Breast epithelium (tissue), 4 donors: ENCODE results near the gene MITF. TPM values are rescaled to one million over a fixed set of nuclear protein-coding genes. Genes with fewer than 3 reads are reported as not detected.

ENCODE experiments used
- DNase-seq, 2 donors: peaks; one replicate each; pipeline ENCODE4 v3.0.0-alpha.2; 2019; ENCODE audit warnings: low spot score in 2 of 2
- H3K27ac ChIP-seq, 2 donors: fragments of 200-600 bp; sonication (generic) in 1 of 2; one replicate each; pipeline ENCODE4 v1.5.1; 2016 to 2019; ENCODE audit warnings: mild to moderate bottlenecking in 1 of 2
- H3K27me3 ChIP-seq, 2 donors: fragments of 200-600 bp; sonication (generic) in 1 of 2; one replicate each; pipeline versions ENCODE4 v1.5.1 to v1.6.0; 2017 to 2019; ENCODE audit warnings: control low read depth in 1 of 2, mild to moderate bottlenecking in 1 of 2
- H3K36me3 ChIP-seq: fragments of 200-600 bp; one replicate; pipeline ENCODE4 v1.5.1; 2019
- H3K4me1 ChIP-seq, 2 donors: fragments of 200-600 bp; sonication (generic); one replicate each; pipeline ENCODE4 v1.5.1; 2016 to 2019; ENCODE audit warnings: control low read depth in 1 of 2
- H3K4me3 ChIP-seq, 3 donors: fragments of 200-600 bp; sonication (generic); 1 replicate in 2 of 3; 2 replicates in 1 of 3; pipeline ENCODE4 v1.5.1; 2016 to 2019; ENCODE audit warnings: mild to moderate bottlenecking in 3 of 3, moderate library complexity in 2 of 3
- H3K9me3 ChIP-seq, 2 donors: fragments of 200-600 bp; sonication (generic) in 1 of 2; one replicate each; pipeline ENCODE4 v1.5.1; 2016 to 2019; ENCODE audit warnings: control low read depth in 1 of 2
- CTCF ChIP-seq, 3 donors: fragments of 450-650 bp; IDR thresholded peaks; one replicate each; pipeline ENCODE4 v1.5.1; 2016 to 2017; ENCODE audit warnings: antibody characterized with exemption in 3 of 3, mild to moderate bottlenecking in 3 of 3, moderate library complexity in 3 of 3
- POLR2A ChIP-seq: fragments of 450-650 bp; IDR thresholded peaks from one replicate; pipeline ENCODE4 v1.6.1; 2016; ENCODE audit warnings: antibody characterized with exemption, mild to moderate bottlenecking, moderate library complexity
- POLR2AphosphoS5 ChIP-seq, 3 donors: sonication (generic); formaldehyde crosslinking; IDR thresholded peaks; one replicate each; pipeline ENCODE4 v1.6.1; 2017; ENCODE audit warnings: antibody characterized with exemption in 3 of 3
- intact Hi-C: fragments of 100-400 bp; cut with DNase I; formaldehyde crosslinking; loops from one replicate; pipeline ENCODE4 v1.15.1; 2023; ENCODE audit warnings: low total_unique reads
- total RNA-seq, 3 donors: library from RNA; depleted of rRNA; stranded (reverse); fragments of >200 nt; gene quantifications; one replicate each; pipeline ENCODE4 v1.1.0, GENCODE V29; 2016

Gene MITF
- total RNA-seq, 3 donors from 2014 or later = 23.3 to 45.8 (median 25.6) TPM

GRCh38 chr3:69878254-69878653 is 139.0 kb downstream of the MITF start:
- TF ChIP-seq POLR2AphosphoS5 (IDR thresholded peaks at IDR 0.05) (no peak), POLR2A (no peak), CTCF (IDR thresholded peaks at IDR 0.05) (no peak)
- intact Hi-C loops = no loop called here
- Histone ChIP-seq H3K27me3 (no peaks in the 10 kb centered on the region), H3K9me3 (no peaks in the 10 kb centered on the region), H3K4me1 (no peaks in the 10 kb centered on the region), H3K27ac (no peak overlapping the region), H3K36me3 (no peaks in the 10 kb centered on the region), H3K4me3 (no peak overlapping the region)
- DNase-seq = no peak

- Histone ChIP-seq H3K27ac (no peak overlapping the region), H3K9me3 (no peaks in the 10 kb centered on the region), H3K4me3 (no peak overlapping the region), H3K27me3 (no peaks in the 10 kb centered on the region), H3K4me1 (no peaks in the 10 kb centered on the region), H3K36me3 (no peaks in the 10 kb centered on the region)
- DNase-seq = no peak
- TF ChIP-seq POLR2A (no peak), POLR2AphosphoS5 (IDR thresholded peaks at IDR 0.05) (no peak), CTCF (IDR thresholded peaks at IDR 0.05) (no peak)
- intact Hi-C loops = no loop called here
These were observed 139.8 kb downstream of the MITF start for GRCh38 chr3:69879051-69879450.

GRCh38 chr3:69880069-69880640 is 140.9 kb downstream of the MITF start:
- no peak for DNase-seq
- no peak overlapping the region for H3K27ac ChIP-seq
- TF ChIP-seq CTCF (IDR thresholded peaks at IDR 0.05) (no peak), POLR2A (no peak), POLR2AphosphoS5 (IDR thresholded peaks at IDR 0.05) (no peak)
- no peaks in the 10 kb centered on the region for H3K9me3 ChIP-seq
- intact Hi-C loops = no loop called here
- no peaks in the 10 kb centered on the region for H3K36me3 ChIP-seq
- H3K27me3 ChIP-seq = no peaks in the 10 kb centered on the region
- no peaks in the 10 kb centered on the region for H3K4me1 ChIP-seq
- no peak overlapping the region for H3K4me3 ChIP-seq

GRCh38 chr3:69881051-69881450 is 141.8 kb downstream of the MITF start:
- Histone ChIP-seq H3K27ac (no peak overlapping the region), H3K36me3 (no peaks in the 10 kb centered on the region), H3K27me3 (no peaks in the 10 kb centered on the region), H3K4me1 (no peaks in the 10 kb centered on the region), H3K9me3 (no peaks in the 10 kb centered on the region), H3K4me3 (no peak overlapping the region)
- no peak for TF ChIP-seq CTCF (IDR thresholded peaks at IDR 0.05)
- TF ChIP-seq POLR2AphosphoS5 (IDR thresholded peaks at IDR 0.05) = no peak
- TF ChIP-seq POLR2A = no peak
- no peak for DNase-seq
- intact Hi-C loops = no loop called here

- no peak for DNase-seq
- Histone ChIP-seq H3K36me3 (no peaks in the 10 kb centered on the region), H3K4me3 (no peak overlapping the region), H3K4me1 (no peaks in the 10 kb centered on the region), H3K27ac (no peak overlapping the region), H3K9me3 (no peaks in the 10 kb centered on the region), H3K27me3 (no peaks in the 10 kb centered on the region)
- intact Hi-C loops = no loop called here
- no peak for TF ChIP-seq POLR2AphosphoS5 (IDR thresholded peaks at IDR 0.05)
- TF ChIP-seq POLR2A = no peak
- no peak for TF ChIP-seq CTCF (IDR thresholded peaks at IDR 0.05)
These were observed 142.6 kb downstream of the MITF start for GRCh38 chr3:69881756-69882428.
